Measurements from ENCODE around the gene NUP160. TPM values are rescaled to one million over a fixed set of nuclear protein-coding genes. Genes with fewer than 3 reads are reported as not detected.
A peak's percentile ranks its signal among the peaks of the same experiment; 100 is the strongest.
"Not testable (repeated sequence)": the region's sequence is repeated elsewhere in the genome, so short reads cannot be mapped to it uniquely, and the experiment has no call there.

The NUP160 gene
- total RNA-seq, 4 donors from 2014 or later, result 5.6 to 44.6 (median 22.1) TPM

GRCh38 chr11:47800759-47801158 is 47.4 kb downstream of the NUP160 start:
- in situ Hi-C loops (cut with MboI; ENCODE audit: low pct_ligation_motif_present in 1 of 4, low pct_unique_long_range_greater_than_20kb in 1 of 4, low sequenced_read_pairs in 3 of 4), result no loop called here
- intact Hi-C loops (cut with DNase I; ENCODE audit: low total_unique reads), result no loop called here
- peaks cover 0 to 72% (median 33%) of the 10 kb centered on the region in 4 donors for H3K36me3 ChIP-seq
- no peak for DNase-seq
- 93 to 100% methylated on average over 1 of the region's 1 CpG for WGBS, 2 donors (ENCODE audit: low coverage in 1 of 2)
- TF ChIP-seq, protein P1, sequence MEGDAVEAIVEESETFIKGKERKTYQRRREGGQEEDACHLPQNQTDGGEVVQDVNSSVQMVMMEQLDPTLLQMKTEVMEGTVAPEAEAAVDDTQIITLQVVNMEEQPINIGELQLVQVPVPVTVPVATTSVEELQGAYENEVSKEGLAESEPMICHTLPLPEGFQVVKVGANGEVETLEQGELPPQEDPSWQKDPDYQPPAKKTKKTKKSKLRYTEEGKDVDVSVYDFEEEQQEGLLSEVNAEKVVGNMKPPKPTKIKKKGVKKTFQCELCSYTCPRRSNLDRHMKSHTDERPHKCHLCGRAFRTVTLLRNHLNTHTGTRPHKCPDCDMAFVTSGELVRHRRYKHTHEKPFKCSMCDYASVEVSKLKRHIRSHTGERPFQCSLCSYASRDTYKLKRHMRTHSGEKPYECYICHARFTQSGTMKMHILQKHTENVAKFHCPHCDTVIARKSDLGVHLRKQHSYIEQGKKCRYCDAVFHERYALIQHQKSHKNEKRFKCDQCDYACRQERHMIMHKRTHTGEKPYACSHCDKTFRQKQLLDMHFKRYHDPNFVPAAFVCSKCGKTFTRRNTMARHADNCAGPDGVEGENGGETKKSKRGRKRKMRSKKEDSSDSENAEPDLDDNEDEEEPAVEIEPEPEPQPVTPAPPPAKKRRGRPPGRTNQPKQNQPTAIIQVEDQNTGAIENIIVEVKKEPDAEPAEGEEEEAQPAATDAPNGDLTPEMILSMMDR (IDR thresholded peaks at IDR 0.05), result no peak
- TF ChIP-seq EP300 (IDR thresholded peaks at IDR 0.05; ENCODE audit: low read depth) (no peak), POLR2A (IDR thresholded peaks at IDR 0.05) (no peak), POLR2AphosphoS5 (IDR thresholded peaks at IDR 0.05) (no peak)
- H3K4me3 ChIP-seq, result no peak overlapping the region
- H3K27me3 ChIP-seq, result no peaks in the 10 kb centered on the region
- H3K27ac ChIP-seq, result no peak overlapping the region
- no peaks in the 10 kb centered on the region for H3K9me3 ChIP-seq
- H3K4me1 ChIP-seq, result no peaks in the 10 kb centered on the region

- Histone ChIP-seq H3K4me3 (no peak overlapping the region), H3K36me3 (peaks cover 0 to 64% (median 29%) of the 10 kb centered on the region in 4 donors), H3K27me3 (no peaks in the 10 kb centered on the region), H3K4me1 (no peaks in the 10 kb centered on the region), H3K9me3 (no peaks in the 10 kb centered on the region), H3K27ac (no peak overlapping the region)
- WGBS, 2 donors (ENCODE audit: low coverage in 1 of 2), result 89% methylated on average over 4 of the region's 4 CpGs
- intact Hi-C loops (cut with DNase I; ENCODE audit: low total_unique reads) (no loop called here), in situ Hi-C loops (cut with MboI; ENCODE audit: low pct_ligation_motif_present in 1 of 4, low pct_unique_long_range_greater_than_20kb in 1 of 4, low sequenced_read_pairs in 3 of 4) (no loop called here)
- no peak for DNase-seq
- TF ChIP-seq POLR2A (IDR thresholded peaks at IDR 0.05) (no peak), EP300 (IDR thresholded peaks at IDR 0.05; ENCODE audit: low read depth) (no peak), POLR2AphosphoS5 (IDR thresholded peaks at IDR 0.05) (no peak)
- TF ChIP-seq, protein P1 (IDR thresholded peaks at IDR 0.05), result no peak
These were observed 50.5 kb downstream of the NUP160 start for GRCh38 chr11:47797633-47798032.

DNA sequence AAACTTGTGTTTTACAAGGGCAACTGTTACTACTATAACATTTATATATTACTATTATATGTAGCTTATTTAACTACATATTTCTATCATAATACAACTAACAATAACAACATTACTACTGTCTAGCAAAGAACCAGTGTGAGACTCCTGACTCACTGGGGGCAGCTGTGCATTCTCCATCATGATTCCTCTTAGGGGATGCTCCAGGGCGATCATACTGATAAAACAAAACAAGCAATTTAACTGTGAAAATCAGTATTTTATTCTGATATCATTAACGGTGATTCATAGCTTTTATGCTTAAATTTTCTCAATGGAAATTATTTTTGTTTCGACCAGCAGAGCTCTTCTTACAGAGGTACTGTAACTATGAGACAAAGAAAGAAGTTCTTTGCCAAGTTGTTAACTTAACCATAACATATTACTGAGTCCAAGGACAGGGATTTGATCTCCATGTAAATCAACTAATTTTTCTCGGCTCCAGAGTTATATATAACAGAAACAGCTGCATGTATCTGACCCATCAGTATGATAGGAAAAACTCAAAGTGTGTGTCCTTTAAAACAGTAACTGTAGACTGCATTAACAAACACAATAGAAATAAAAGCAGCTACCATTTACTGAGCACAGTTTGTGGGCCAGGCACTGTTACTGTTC is 56.2 kb downstream of the NUP160 start:
- DNase-seq, result no peak
- peaks cover 0 to 2% (median 0%) of the 10 kb centered on the region in 4 donors for H3K4me1 ChIP-seq
- TF ChIP-seq POLR2AphosphoS5 (IDR thresholded peaks at IDR 0.05) (no peak), EP300 (IDR thresholded peaks at IDR 0.05; ENCODE audit: low read depth) (no peak), POLR2A (IDR thresholded peaks at IDR 0.05) (no peak)
- TF ChIP-seq, protein P1 (IDR thresholded peaks at IDR 0.05), result no peak
- peak overlapping the region in 3 of 4 donors; percentile 52 to 69 (median 61) for H3K27ac ChIP-seq
- no peaks in the 10 kb centered on the region for H3K27me3 ChIP-seq
- peaks cover 0 to 47% (median 21%) of the 10 kb centered on the region in 4 donors for H3K36me3 ChIP-seq
- 62 to 77% methylated on average over 4 of the region's 4 CpGs for WGBS, 2 donors (ENCODE audit: low coverage in 1 of 2)
- no peak overlapping the region for H3K4me3 ChIP-seq
- in situ Hi-C loops (cut with MboI; ENCODE audit: low pct_ligation_motif_present in 1 of 4, low pct_unique_long_range_greater_than_20kb in 1 of 4, low sequenced_read_pairs in 3 of 4) (no loop called here), intact Hi-C loops (cut with DNase I; ENCODE audit: low total_unique reads) (no loop called here)
- H3K9me3 ChIP-seq, result no peaks in the 10 kb centered on the region

DNA sequence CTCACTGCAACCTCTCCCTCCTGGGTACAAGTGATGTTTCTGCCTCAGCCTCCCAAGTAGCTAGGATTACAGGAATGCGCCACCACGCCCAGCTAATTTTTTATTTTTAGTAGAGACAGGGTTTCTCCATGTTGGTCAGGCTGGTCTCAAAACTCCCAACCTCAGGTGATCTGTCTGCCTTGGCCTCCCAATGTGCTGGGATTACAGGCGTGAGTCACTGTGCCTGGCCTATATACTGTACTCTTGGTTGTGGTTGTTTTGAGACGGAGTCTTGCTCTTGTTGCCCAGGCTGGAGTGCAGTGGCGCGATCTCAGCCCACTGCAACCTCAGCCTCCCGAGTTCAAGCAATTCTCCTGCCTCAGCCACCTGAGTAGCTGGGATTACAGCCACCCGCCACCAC is 58.1 kb downstream of the NUP160 start:
- H3K9me3 ChIP-seq; intact Hi-C loops (cut with DNase I; ENCODE audit: low total_unique reads); in situ Hi-C loops (cut with MboI; ENCODE audit: low pct_ligation_motif_present in 1 of 4, low pct_unique_long_range_greater_than_20kb in 1 of 4, low sequenced_read_pairs in 3 of 4); H3K27ac ChIP-seq; DNase-seq; H3K4me1 ChIP-seq; H3K4me3 ChIP-seq; H3K27me3 ChIP-seq: not testable (repeated sequence)
- 95 to 100% methylated on average over 2 to 8 of the region's 8 CpGs for WGBS, 2 donors (ENCODE audit: low coverage in 1 of 2)
- H3K36me3 ChIP-seq, result peaks cover 0 to 49% (median 22%) of the 10 kb centered on the region in 4 donors

DNA sequence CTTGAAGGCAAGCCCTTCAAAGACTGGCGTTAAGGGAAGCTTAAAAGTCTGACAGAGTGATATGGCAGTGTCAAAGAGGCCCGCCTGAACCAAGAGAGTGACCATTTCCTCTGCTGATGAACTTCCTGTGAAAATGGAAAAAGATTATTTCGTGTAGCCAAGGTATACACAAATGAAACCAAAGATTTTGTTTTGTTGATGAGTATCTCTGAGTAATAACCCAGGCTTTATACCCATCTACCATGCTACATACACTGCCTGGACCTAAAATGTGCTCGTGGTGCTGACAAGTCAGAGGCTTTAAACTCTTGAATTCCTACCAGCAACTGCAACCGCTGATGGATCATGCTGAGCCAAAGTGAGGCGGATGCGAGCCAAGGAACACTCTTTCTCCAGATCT is 60.0 kb downstream of the NUP160 start:
- Histone ChIP-seq H3K4me3 (no peak overlapping the region), H3K36me3 (peaks cover 0 to 53% (median 19%) of the 10 kb centered on the region in 4 donors), H3K27ac (no peak overlapping the region), H3K9me3 (no peaks in the 10 kb centered on the region), H3K4me1 (peaks cover 0 to 10% (median 1%) of the 10 kb centered on the region in 4 donors), H3K27me3 (no peaks in the 10 kb centered on the region)
- in situ Hi-C loops (cut with MboI; ENCODE audit: low pct_ligation_motif_present in 1 of 4, low pct_unique_long_range_greater_than_20kb in 1 of 4, low sequenced_read_pairs in 3 of 4) (no loop called here), intact Hi-C loops (cut with DNase I; ENCODE audit: low total_unique reads) (no loop called here)
- 90 to 100% methylated on average over 7 of the region's 7 CpGs for WGBS, 2 donors (ENCODE audit: low coverage in 1 of 2)
- no peak for DNase-seq
- TF ChIP-seq, protein P1 (IDR thresholded peaks at IDR 0.05), result no peak
- TF ChIP-seq POLR2AphosphoS5 (IDR thresholded peaks at IDR 0.05) (no peak), EP300 (IDR thresholded peaks at IDR 0.05; ENCODE audit: low read depth) (no peak), POLR2A (IDR thresholded peaks at IDR 0.05) (no peak)
